Measurements from ENCODE around the gene TUBA4B. TPM values are rescaled to one million over a fixed set of nuclear protein-coding genes. Genes with fewer than 3 reads are reported as not detected.
A peak's percentile ranks its signal among the peaks of the same experiment; 100 is the strongest.

TUBA4B gene
- total RNA-seq, 1 experiment from 2014 or later: not detected

DNA sequence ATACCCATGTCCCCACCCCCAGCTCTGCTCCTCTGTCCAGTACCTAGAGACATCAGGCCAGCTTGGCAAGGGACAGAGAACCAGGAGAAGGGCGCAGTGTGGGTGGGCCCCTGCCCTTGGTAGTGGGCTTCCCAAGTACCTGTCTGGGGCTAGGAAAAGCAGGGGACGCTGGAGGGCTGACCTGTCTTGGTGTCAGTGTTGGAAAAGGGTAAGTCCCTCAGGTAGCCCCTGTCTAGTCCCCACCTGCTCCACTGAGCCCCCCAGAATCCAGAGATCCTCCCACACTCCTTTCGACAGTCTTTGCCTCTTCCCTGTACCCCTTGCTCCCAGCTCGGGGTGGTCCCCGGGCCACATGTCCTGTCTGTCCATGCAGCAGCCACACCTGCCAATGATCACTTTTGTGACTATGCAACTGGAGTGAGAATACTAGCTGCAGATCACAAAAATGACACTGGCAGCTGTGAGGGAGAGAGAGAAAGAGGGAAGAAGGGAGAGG lies 40.7 kb downstream of the TUBA4B start:
- H3K27ac ChIP-seq (ENCODE audit: insufficient read length, low read depth, low read length): no peak overlapping the region
- peaks cover 6% of the 10 kb centered on the region for H3K23me2 ChIP-seq (ENCODE audit: insufficient read length, low read depth, low read length, poor library complexity, severe bottlenecking)
- H4K8ac ChIP-seq (replicated peaks; ENCODE audit: insufficient read length, low read depth, low read length): no peak overlapping the region
- H3K27me3 ChIP-seq (ENCODE audit: insufficient read depth, low read length): no peaks in the 10 kb centered on the region; the same call in 1 of the 2 replicates
- H3K27me3 Mint-ChIP-seq (ENCODE audit: low read depth): peaks cover 53% of the 10 kb centered on the region
- no peak overlapping the region for H4K5ac ChIP-seq (ENCODE audit: insufficient read length, low read depth, low read length)
- H3K4me1 ChIP-seq (ENCODE audit: insufficient read depth, low read length): no peaks in the 10 kb centered on the region
- no peak overlapping the region for H4K91ac ChIP-seq (ENCODE audit: insufficient read length, low read depth, low read length)
- H3K18ac ChIP-seq (ENCODE audit: insufficient read length, low read depth, low read length): no peak overlapping the region
- no peaks in the 10 kb centered on the region for H3K79me2 ChIP-seq (ENCODE audit: insufficient read depth, low read length)
- H2AFZ ChIP-seq (ENCODE audit: low read length): no peak overlapping the region
- no peak overlapping the region for H2AK5ac ChIP-seq (ENCODE audit: insufficient read length, low read length)
- no peak overlapping the region for H2BK15ac ChIP-seq (ENCODE audit: low read depth, low read length)
- no peak overlapping the region for H3K14ac ChIP-seq (ENCODE audit: insufficient read depth, low read length)
- no peak overlapping the region for H2BK120ac ChIP-seq (ENCODE audit: low read depth, low read length, poor library complexity, severe bottlenecking)
- H4K20me1 ChIP-seq (ENCODE audit: control insufficient read depth, insufficient read depth, insufficient read length): no peaks in the 10 kb centered on the region
- no peak overlapping the region for H2BK5ac ChIP-seq (ENCODE audit: insufficient read length, low read length)
- H3K9ac ChIP-seq (ENCODE audit: extremely low read depth, insufficient read length, low read length): no peak overlapping the region
- H3K56ac ChIP-seq (ENCODE audit: insufficient read length, low read depth, low read length): no peak overlapping the region
- no peak overlapping the region for H2BK12ac ChIP-seq (ENCODE audit: insufficient read length, low read depth, low read length)
- TF ChIP-seq, protein P1, sequence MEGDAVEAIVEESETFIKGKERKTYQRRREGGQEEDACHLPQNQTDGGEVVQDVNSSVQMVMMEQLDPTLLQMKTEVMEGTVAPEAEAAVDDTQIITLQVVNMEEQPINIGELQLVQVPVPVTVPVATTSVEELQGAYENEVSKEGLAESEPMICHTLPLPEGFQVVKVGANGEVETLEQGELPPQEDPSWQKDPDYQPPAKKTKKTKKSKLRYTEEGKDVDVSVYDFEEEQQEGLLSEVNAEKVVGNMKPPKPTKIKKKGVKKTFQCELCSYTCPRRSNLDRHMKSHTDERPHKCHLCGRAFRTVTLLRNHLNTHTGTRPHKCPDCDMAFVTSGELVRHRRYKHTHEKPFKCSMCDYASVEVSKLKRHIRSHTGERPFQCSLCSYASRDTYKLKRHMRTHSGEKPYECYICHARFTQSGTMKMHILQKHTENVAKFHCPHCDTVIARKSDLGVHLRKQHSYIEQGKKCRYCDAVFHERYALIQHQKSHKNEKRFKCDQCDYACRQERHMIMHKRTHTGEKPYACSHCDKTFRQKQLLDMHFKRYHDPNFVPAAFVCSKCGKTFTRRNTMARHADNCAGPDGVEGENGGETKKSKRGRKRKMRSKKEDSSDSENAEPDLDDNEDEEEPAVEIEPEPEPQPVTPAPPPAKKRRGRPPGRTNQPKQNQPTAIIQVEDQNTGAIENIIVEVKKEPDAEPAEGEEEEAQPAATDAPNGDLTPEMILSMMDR (conservative IDR thresholded peaks at IDR 0.05): no peak
- H3K4me3 Mint-ChIP-seq: peak overlapping the region; percentile 81 to 84
- H3K9me3 ChIP-seq (ENCODE audit: control insufficient read depth, low read depth, low read length): no peaks in the 10 kb centered on the region
- H3K23ac ChIP-seq (ENCODE audit: insufficient read length, low read depth, low read length): no peak overlapping the region
- H3K9me3 Mint-ChIP-seq: peaks cover 2 to 7% of the 10 kb centered on the region in 2 experiments; a peak in 3 of 5 replicates
- no peak overlapping the region for H3T11ph ChIP-seq (ENCODE audit: low read length)
- no peak for DNase-seq
- no peak overlapping the region for H3K27ac Mint-ChIP-seq
- WGBS (ENCODE audit: extremely low coverage, insufficient read length, low lambda C conversion rate): no CpG with 5 or more reads among the region's 5 CpGs
- H3K4ac ChIP-seq (ENCODE audit: low read depth, low read length): no peak overlapping the region
- H2BK20ac ChIP-seq (ENCODE audit: low read depth, low read length, poor library complexity, severe bottlenecking): no peak overlapping the region
- H3K4me2 ChIP-seq (ENCODE audit: insufficient read depth, insufficient read length, low read length): peak overlapping the region; percentile 88
- H3K36me3 Mint-ChIP-seq (ENCODE audit: insufficient read depth in 1 of 3, low read depth in 3 of 3): peaks cover 0 to 4% (median 2%) of the 10 kb centered on the region in 3 experiments; a peak in 2 of 7 replicates
- H3K4me1 Mint-ChIP-seq: peaks cover 11 to 13% of the 10 kb centered on the region in 2 experiments
- H3K79me1 ChIP-seq (ENCODE audit: insufficient read depth, low read depth, low read length, poor library complexity, severe bottlenecking): no peaks in the 10 kb centered on the region
